ENCODE measurements around the gene ZFR2.

- no peak for TF ChIP-seq CSRNP3 (CRISPR knock-in tag; IDR thresholded peaks at IDR 0.05)
- no peak for TF ChIP-seq POU6F1 (CRISPR knock-in tag; IDR thresholded peaks at IDR 0.05; ENCODE audit: borderline replicate concordance, low read depth)
- no peak for TF ChIP-seq RARB (CRISPR knock-in tag; IDR thresholded peaks at IDR 0.05)
- no peak for TF ChIP-seq ISL1 (CRISPR knock-in tag; IDR thresholded peaks at IDR 0.05)
- TF ChIP-seq PATZ1 (CRISPR knock-in tag; IDR thresholded peaks at IDR 0.05; ENCODE audit: borderline replicate concordance): no peak
- no peak for TF ChIP-seq CREB5 (CRISPR knock-in tag; IDR thresholded peaks at IDR 0.05; ENCODE audit: low read depth)
- no peak for TF ChIP-seq ESRRG (CRISPR knock-in tag; IDR thresholded peaks at IDR 0.05)
- TF ChIP-seq ZNF70 (CRISPR knock-in tag; IDR thresholded peaks at IDR 0.05): no peak
- no peak for TF ChIP-seq OSR1 (CRISPR knock-in tag; IDR thresholded peaks at IDR 0.05)
- no peak for TF ChIP-seq BACH2 (CRISPR knock-in tag; IDR thresholded peaks at IDR 0.05; ENCODE audit: borderline replicate concordance)
- no peak for TF ChIP-seq ZFP3 (CRISPR knock-in tag; IDR thresholded peaks at IDR 0.05)
- no peak for TF ChIP-seq ZNF565 (CRISPR knock-in tag; conservative IDR thresholded peaks at IDR 0.05; ENCODE audit: low read depth)
Observed at GRCh38 chr19:3775374-3775711, 93.5 kb downstream of the ZFR2 start.

All from SK-N-SH treated with all-trans-retinoic acid at 6 μM for 48 hours (cell line).